HepG2 (cell line): ENCODE results near the gene PRDM15. TPM values are rescaled to one million over a fixed set of nuclear protein-coding genes. Genes with fewer than 3 reads are reported as not detected.
A peak's percentile ranks its signal among the peaks of the same experiment; 100 is the strongest.

Experiments
- FOXA3 ChIP-seq: IDR thresholded peaks from 2 replicates; pipeline ENCODE4 v1.6.1; 2016; ENCODE audit warnings: missing genetic modification reagents, missing compliant biosample characterization
- MEIS1 ChIP-seq: sonication (generic); formaldehyde crosslinking; IDR thresholded peaks from 2 replicates; pipeline ENCODE4 v1.9.0; 2021; ENCODE audit warnings: mild to moderate bottlenecking, missing genetic modification reagents, moderate library complexity, borderline replicate concordance
- RXRB ChIP-seq: IDR thresholded peaks from 2 replicates; pipeline ENCODE4 v1.6.1; 2016; ENCODE audit warnings: borderline replicate concordance, missing genetic modification reagents, missing compliant biosample characterization
- SALL2 ChIP-seq: sonication (generic); formaldehyde crosslinking; IDR thresholded peaks from 2 replicates; pipeline ENCODE4 v1.8.1; 2023; ENCODE audit warnings: mild to moderate bottlenecking, missing genetic modification reagents, inconsistent platforms
- ZNF276 ChIP-seq: sonication (generic); formaldehyde crosslinking; IDR thresholded peaks from 2 replicates; pipeline ENCODE4 v1.4.0; 2020; ENCODE audit warnings: mild to moderate bottlenecking, low read depth, missing genetic modification reagents
- polyA plus RNA-seq, 8 experiments: library from polyadenylated mRNA; depleted of rRNA in 3 of 8; stranded (reverse) in 7 of 8; unstranded in 1 of 8; fragments of >200 nt; fragmentation: Illumina TruSeq in 4 of 8; extraction: Trizol in 4 of 8; gene quantifications; 2 replicates each; pipeline versions ENCODE4 v1.2.1 to v1.2.3, GENCODE V29; 2011 to 2016; ENCODE audit warnings: low read depth in 4 of 8, missing spikeins in 1 of 8, mixed read lengths in 1 of 8; ENCODE audit not compliant: insufficient read depth in 1 of 8
- total RNA-seq, 5 experiments: library from RNA; depleted of rRNA; stranded (reverse); fragments of >200 nt; fragmentation: Illumina TruSeq; extraction: Trizol; gene quantifications; 2 replicates each; pipeline ENCODE4 v1.2.3, GENCODE V29; 2016; ENCODE audit warnings: low read depth in 1 of 5
- TF ChIP-seq, protein P1 (sequence below), 2 experiments: fragments of 450-650 bp in 1 of 2; sonication (generic) in 1 of 2; formaldehyde crosslinking in 1 of 2; IDR thresholded peaks; 2 replicates each; pipeline versions ENCODE4 v1.6.1 to v1.8.0; 2016 to 2022; ENCODE audit warnings: antibody characterized with exemption in 1 of 2, mild to moderate bottlenecking in 1 of 2, missing genetic modification reagents in 1 of 2
- TF ChIP-seq, protein P2 (sequence below): sonication (generic); formaldehyde crosslinking; IDR thresholded peaks from one replicate; pipeline ENCODE4 v1.5.1; 2020; ENCODE audit warnings: mild to moderate bottlenecking, missing genetic modification reagents; ENCODE audit errors: not compliant biosample characterization

PRDM15 gene
- total and polyA plus RNA-seq, 2 of the 13 experiments (the other 11 are each of a cell fraction or from before 2014, with no cell fraction given), result 4.0 to 6.9 TPM

DNA sequence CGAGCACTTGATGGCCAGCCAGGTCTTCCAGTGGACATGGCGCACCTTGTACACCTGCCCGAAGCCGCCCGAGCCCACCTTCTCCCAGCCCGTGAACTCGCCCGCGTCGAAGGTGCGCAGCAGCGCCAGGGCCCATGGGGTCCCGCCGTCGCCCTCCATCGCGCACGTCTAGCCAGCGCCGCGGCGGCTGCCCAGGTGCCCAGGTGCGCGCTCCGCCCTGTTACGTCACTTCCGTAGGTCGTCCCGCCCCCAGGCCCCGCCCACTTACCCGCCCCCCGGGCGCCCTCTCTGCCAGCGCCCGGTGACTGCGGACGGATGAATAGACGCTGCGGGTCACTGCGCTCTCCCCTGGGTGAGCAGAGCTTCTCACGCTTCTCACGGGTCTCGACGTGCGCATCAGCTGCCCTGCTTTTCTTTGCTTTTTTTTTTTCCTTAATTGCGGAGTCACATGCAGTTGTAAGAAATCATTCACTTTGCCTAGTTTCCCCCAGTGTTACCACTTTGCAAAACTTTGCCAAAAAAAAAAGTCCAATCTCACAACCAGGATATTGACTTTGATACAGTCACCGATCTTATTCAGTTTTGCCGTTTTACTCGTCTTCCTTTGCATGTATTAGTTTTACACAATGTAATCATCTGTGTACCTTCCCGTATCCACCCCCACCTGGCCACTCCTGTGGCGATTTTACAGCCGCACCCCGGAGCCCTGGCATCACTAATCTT is 112.1 kb downstream of the PRDM15 start, which contains the start of gene RIPK4 (continued):
- TF ChIP-seq, protein P1, sequence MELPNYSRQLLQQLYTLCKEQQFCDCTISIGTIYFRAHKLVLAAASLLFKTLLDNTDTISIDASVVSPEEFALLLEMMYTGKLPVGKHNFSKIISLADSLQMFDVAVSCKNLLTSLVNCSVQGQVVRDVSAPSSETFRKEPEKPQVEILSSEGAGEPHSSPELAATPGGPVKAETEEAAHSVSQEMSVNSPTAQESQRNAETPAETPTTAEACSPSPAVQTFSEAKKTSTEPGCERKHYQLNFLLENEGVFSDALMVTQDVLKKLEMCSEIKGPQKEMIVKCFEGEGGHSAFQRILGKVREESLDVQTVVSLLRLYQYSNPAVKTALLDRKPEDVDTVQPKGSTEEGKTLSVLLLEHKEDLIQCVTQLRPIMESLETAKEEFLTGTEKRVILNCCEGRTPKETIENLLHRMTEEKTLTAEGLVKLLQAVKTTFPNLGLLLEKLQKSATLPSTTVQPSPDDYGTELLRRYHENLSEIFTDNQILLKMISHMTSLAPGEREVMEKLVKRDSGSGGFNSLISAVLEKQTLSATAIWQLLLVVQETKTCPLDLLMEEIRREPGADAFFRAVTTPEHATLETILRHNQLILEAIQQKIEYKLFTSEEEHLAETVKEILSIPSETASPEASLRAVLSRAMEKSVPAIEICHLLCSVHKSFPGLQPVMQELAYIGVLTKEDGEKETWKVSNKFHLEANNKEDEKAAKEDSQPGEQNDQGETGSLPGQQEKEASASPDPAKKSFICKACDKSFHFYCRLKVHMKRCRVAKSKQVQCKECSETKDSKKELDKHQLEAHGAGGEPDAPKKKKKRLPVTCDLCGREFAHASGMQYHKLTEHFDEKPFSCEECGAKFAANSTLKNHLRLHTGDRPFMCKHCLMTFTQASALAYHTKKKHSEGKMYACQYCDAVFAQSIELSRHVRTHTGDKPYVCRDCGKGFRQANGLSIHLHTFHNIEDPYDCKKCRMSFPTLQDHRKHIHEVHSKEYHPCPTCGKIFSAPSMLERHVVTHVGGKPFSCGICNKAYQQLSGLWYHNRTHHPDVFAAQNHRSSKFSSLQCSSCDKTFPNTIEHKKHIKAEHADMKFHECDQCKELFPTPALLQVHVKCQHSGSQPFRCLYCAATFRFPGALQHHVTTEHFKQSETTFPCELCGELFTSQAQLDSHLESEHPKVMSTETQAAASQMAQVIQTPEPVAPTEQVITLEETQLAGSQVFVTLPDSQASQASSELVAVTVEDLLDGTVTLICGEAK (IDR thresholded peaks at IDR 0.05), result no peak
- TF ChIP-seq, protein P1 (CRISPR knock-in tag; IDR thresholded peaks at IDR 0.05), result peak; percentile 54; the same call in 1 of the 2 replicates
- TF ChIP-seq MEIS1 (CRISPR knock-in tag) (no peak), RXRB (CRISPR knock-in tag) (peak; percentile 33; the same call in 1 of the 2 replicates), ZNF276 (no peak), FOXA3 (peak; percentile 21; the same call in 1 of the 2 replicates), SALL2 (CRISPR knock-in tag) (no peak)
- TF ChIP-seq, protein P2, sequence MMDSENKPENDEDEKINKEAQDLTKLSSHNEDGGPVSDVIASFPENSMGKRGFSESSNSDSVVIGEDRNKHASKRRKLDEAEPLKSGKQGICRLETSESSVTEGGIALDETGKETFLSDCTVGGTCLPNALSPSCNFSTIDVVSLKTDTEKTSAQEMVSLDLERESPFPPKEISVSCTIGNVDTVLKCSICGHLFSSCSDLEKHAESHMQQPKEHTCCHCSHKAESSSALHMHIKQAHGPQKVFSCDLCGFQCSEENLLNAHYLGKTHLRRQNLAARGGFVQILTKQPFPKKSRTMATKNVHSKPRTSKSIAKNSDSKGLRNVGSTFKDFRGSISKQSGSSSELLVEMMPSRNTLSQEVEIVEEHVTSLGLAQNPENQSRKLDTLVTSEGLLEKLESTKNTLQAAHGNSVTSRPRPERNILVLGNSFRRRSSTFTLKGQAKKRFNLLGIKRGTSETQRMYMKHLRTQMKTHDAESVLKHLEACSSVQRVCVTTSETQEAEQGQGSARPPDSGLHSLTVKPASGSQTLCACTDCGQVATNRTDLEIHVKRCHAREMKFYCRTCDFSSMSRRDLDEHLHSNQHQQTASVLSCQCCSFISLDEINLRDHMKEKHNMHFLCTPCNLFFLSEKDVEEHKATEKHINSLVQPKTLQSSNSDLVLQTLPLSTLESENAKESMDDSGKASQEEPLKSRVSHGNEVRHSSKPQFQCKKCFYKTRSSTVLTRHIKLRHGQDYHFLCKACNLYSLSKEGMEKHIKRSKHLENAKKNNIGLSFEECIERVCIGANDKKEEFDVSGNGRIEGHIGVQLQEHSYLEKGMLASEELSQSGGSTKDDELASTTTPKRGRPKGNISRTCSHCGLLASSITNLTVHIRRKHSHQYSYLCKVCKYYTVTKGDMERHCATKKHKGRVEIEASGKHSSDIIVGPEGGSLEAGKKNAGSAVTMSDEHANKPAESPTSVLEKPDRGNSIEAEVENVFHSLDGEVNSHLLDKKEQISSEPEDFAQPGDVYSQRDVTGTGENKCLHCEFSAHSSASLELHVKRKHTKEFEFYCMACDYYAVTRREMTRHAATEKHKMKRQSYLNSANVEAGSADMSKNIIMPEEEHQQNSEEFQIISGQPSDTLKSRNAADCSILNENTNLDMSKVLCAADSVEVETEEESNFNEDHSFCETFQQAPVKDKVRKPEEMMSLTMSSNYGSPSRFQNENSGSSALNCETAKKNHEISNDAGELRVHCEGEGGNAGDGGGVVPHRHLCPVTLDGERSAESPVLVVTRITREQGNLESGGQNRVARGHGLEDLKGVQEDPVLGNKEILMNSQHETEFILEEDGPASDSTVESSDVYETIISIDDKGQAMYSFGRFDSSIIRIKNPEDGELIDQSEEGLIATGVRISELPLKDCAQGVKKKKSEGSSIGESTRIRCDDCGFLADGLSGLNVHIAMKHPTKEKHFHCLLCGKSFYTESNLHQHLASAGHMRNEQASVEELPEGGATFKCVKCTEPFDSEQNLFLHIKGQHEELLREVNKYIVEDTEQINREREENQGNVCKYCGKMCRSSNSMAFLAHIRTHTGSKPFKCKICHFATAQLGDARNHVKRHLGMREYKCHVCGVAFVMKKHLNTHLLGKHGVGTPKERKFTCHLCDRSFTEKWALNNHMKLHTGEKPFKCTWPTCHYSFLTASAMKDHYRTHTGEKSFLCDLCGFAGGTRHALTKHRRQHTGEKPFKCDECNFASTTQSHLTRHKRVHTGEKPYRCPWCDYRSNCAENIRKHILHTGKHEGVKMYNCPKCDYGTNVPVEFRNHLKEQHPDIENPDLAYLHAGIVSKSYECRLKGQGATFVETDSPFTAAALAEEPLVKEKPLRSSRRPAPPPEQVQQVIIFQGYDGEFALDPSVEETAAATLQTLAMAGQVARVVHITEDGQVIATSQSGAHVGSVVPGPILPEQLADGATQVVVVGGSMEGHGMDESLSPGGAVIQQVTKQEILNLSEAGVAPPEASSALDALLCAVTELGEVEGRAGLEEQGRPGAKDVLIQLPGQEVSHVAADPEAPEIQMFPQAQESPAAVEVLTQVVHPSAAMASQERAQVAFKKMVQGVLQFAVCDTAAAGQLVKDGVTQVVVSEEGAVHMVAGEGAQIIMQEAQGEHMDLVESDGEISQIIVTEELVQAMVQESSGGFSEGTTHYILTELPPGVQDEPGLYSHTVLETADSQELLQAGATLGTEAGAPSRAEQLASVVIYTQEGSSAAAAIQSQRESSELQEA (CRISPR knock-in tag), result no peak
